Stimulated activated CD4-positive, alpha-beta T cell treated with anti-CD3 and anti-CD28 coated beads, Interleukin-1b, Interleukin-23, amount 100 ng/mL, for 1 hour (primary cell): ENCODE results near the gene PCDHA5.
"Not testable (repeated sequence)": the region's sequence is repeated elsewhere in the genome, so short reads cannot be mapped to it uniquely, and the experiment has no call there.

Experiments used
- DNase-seq, 2 donors: peaks; one replicate each; pipeline ENCODE4 v3.0.0-alpha.2; 2020; ENCODE audit warnings: low read depth in 2 of 2

PCDHA5 gene

GRCh38 chr5:140823475-140823874, 2.1 kb downstream of the PCDHA5 start:
- no peak for DNase-seq

- DNase-seq = no peak
Measured at GRCh38 chr5:140827704-140828361, 6.4 kb downstream of the PCDHA5 start, which contains the start of gene PCDHA6. TSS of gene PCDHA6 (plus strand) at chr5:140827960. CDS start at chr5:140828092, 132 bp downstream.

GRCh38 chr5:140828362-140828737, 6.9 kb downstream of the PCDHA5 start:
- DNase-seq = no peak

- not testable (repeated sequence) for DNase-seq
Measured at GRCh38 chr5:140829511-140830501, 8.4 kb downstream of the PCDHA5 start.

GRCh38 chr5:140833993-140834392, 12.6 kb downstream of the PCDHA5 start, which contains the start of gene PCDHA7:
TSS of gene PCDHA7 (plus strand) at chr5:140834269. CDS start at chr5:140834384, 115 bp downstream.
- DNase-seq = no peak

- not testable (repeated sequence) for DNase-seq
Measured at GRCh38 chr5:140834439-140835008, 13.1 kb downstream of the PCDHA5 start.

- no peak for DNase-seq
Measured at GRCh38 chr5:140835622-140836510, 14.5 kb downstream of the PCDHA5 start.

GRCh38 chr5:140840978-140841962, 19.9 kb downstream of the PCDHA5 start, which contains the start of gene PCDHA8:
TSS of gene PCDHA8 (plus strand) at chr5:140841187. CDS start at chr5:140841322, 135 bp downstream.
- DNase-seq = no peak

- DNase-seq = no peak
Measured at GRCh38 chr5:140842798-140843733, 21.7 kb downstream of the PCDHA5 start.

GRCh38 chr5:140848139-140849102, 27.0 kb downstream of the PCDHA5 start, which contains the start of gene PCDHA9:
TSS of gene PCDHA9 (plus strand) at chr5:140848382. CDS start at chr5:140848496, 114 bp downstream.
- DNase-seq = not testable (repeated sequence)

- not testable (repeated sequence) for DNase-seq
Measured at GRCh38 chr5:140849831-140850634, 28.6 kb downstream of the PCDHA5 start.

- no peak for DNase-seq
Measured at GRCh38 chr5:140855772-140856674, 34.6 kb downstream of the PCDHA5 start, which contains the start of gene PCDHA10. TSS of gene PCDHA10 (plus strand) at chr5:140855897. CDS start at chr5:140856049, 152 bp downstream.

GRCh38 chr5:140857177-140857986, 36.0 kb downstream of the PCDHA5 start:
- no peak for DNase-seq

- no peak for DNase-seq
Measured at GRCh38 chr5:140857987-140858240, 36.5 kb downstream of the PCDHA5 start.
